Tibial artery (tissue), 4 donors: Measurements from ENCODE around the gene DHTKD1.

Experiments
- DNase-seq, 2 donors: peaks; one replicate each; pipeline ENCODE4 v3.0.0-alpha.2; 2019
- H3K27ac ChIP-seq, 2 donors: fragments of 200-600 bp; sonication (generic) in 1 of 2; 1 replicate in 1 of 2; 2 replicates in 1 of 2; pipeline ENCODE4 v1.5.1; 2018 to 2019; ENCODE audit warnings: mild to moderate bottlenecking in 1 of 2
- H3K27me3 ChIP-seq, 2 donors: fragments of 200-600 bp; sonication (generic) in 1 of 2; one replicate each; pipeline versions ENCODE4 v1.5.1 to v1.6.0; 2016 to 2019
- H3K36me3 ChIP-seq, 3 donors: fragments of 200-600 bp; sonication (generic) in 2 of 3; one replicate each; pipeline ENCODE4 v1.5.1; 2016 to 2019; ENCODE audit warnings: mild to moderate bottlenecking in 2 of 3
- H3K4me1 ChIP-seq, 4 donors: fragments of 200-600 bp; sonication (generic) in 2 of 4; 1 replicate in 3 of 4; 2 replicates in 1 of 4; pipeline ENCODE4 v1.5.1; 2016 to 2019
- H3K4me3 ChIP-seq, 2 donors: fragments of 200-600 bp; sonication (generic) in 1 of 2; 1 replicate in 1 of 2; 2 replicates in 1 of 2; pipeline ENCODE4 v1.5.1; 2018 to 2019; ENCODE audit warnings: mild to moderate bottlenecking in 2 of 2
- H3K9me3 ChIP-seq, 3 donors: fragments of 200-600 bp; sonication (generic) in 1 of 3; one replicate each; pipeline ENCODE4 v1.5.1; 2016 to 2019
- intact Hi-C: fragments of 100-400 bp; cut with DNase I; formaldehyde crosslinking; loops from one replicate; pipeline ENCODE4 v1.15.0; 2023; ENCODE audit warnings: low total_unique reads
- TF ChIP-seq, protein P1 (sequence below), 2 experiments: fragments of 200-600 bp in 1 of 2; fragments of 450-650 bp in 1 of 2; IDR thresholded peaks; one replicate each; pipeline ENCODE4 v1.5.1; 2017 to 2019; ENCODE audit warnings: antibody characterized with exemption in 2 of 2, mild to moderate bottlenecking in 1 of 2, moderate library complexity in 1 of 2

Gene DHTKD1

DNA sequence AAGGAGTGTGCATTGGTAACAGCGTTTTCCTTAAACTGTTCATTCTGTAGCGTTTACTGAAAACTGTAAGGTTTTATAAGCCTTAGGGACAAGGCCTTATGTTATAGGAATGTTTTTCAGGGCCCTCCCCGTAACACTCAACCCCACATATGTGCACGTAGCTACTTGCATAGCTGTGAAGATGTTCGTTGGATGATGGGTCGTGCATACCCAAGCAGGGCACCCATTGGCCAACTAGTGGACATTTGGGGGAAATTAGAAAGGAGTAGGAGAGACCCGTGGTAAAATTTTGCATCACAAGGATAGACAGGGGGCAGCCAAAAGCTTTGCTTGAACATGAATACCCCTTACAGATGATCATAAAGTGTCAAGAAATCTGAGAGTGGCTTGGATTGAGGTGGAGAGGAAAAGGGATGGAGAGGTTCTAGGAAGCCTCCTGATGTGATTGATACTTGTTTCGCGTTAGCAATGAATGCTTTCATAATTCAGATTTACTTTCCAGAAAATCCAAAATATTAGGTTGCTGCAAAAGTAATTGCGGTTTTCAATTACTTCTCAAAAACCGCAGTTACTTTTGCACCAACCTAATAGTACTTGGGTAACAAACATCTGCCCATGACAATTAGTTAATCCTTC, 61.6 kb downstream of the DHTKD1 start:
- Histone ChIP-seq H3K9me3 (no peaks in the 10 kb centered on the region), H3K27ac (peak overlapping the region; percentile 91 to 95), H3K4me1 (peaks cover 0 to 10% (median 8%) of the 10 kb centered on the region in 4 donors), H3K27me3 (no peaks in the 10 kb centered on the region), H3K36me3 (peaks cover 0 to 7% (median 5%) of the 10 kb centered on the region in 3 donors), H3K4me3 (peak overlapping the region; percentile 90 to 95)
- TF ChIP-seq, protein P1, sequence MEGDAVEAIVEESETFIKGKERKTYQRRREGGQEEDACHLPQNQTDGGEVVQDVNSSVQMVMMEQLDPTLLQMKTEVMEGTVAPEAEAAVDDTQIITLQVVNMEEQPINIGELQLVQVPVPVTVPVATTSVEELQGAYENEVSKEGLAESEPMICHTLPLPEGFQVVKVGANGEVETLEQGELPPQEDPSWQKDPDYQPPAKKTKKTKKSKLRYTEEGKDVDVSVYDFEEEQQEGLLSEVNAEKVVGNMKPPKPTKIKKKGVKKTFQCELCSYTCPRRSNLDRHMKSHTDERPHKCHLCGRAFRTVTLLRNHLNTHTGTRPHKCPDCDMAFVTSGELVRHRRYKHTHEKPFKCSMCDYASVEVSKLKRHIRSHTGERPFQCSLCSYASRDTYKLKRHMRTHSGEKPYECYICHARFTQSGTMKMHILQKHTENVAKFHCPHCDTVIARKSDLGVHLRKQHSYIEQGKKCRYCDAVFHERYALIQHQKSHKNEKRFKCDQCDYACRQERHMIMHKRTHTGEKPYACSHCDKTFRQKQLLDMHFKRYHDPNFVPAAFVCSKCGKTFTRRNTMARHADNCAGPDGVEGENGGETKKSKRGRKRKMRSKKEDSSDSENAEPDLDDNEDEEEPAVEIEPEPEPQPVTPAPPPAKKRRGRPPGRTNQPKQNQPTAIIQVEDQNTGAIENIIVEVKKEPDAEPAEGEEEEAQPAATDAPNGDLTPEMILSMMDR (IDR thresholded peaks at IDR 0.05), result peak; percentile 33 to 42
- peak in 1 of 2 donors; percentile 30 for DNase-seq
- intact Hi-C loops, result no loop called here

DNA sequence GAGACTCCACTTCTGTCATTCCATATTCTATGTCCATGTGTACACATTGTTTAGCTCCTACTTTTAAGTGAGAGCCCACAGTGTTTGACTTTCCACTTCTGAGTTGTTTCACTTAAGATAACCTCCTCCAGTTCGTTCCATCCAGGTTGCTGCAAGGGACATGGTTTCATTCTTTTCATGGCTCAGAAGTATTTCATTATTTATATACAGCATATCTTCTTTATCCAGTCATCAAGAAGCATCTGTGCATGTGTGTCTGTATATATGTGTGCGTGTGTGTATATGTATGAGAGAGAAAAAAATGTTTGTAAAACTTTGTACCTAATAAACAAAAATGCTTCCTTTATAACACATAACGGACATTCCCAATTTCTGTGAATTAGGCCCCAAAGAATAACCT, 66.9 kb downstream of the DHTKD1 start:
- Histone ChIP-seq H3K36me3 (peaks cover 35 to 50% (median 37%) of the 10 kb centered on the region in 3 donors), H3K27ac (no peak overlapping the region), H3K4me3 (no peak overlapping the region), H3K4me1 (peaks cover 0 to 4% (median 3%) of the 10 kb centered on the region in 4 donors), H3K27me3 (no peaks in the 10 kb centered on the region), H3K9me3 (no peaks in the 10 kb centered on the region)
- DNase-seq, result no peak
- intact Hi-C loops, result no loop called here
- TF ChIP-seq, protein P1 (IDR thresholded peaks at IDR 0.05), result no peak

DNA sequence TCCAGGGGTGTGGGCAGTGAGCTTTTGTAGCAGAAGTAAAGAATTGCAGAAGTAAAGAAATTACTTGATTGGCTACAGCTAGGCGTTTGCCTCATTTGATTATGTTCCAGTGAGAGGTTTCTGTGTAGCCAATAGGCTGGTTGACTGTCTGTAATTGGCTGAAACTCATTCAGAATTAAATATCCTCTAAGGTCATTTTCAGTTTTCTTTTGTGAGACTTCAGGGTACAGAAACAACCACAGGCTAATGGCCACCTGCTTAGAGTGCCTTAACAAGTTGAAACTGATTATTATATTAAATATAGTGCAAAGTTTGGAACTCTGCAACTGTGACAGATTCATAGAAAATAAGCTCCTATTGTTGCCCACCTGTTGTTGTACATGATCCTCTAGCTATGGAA, 71.3 kb downstream of the DHTKD1 start:
- Histone ChIP-seq H3K4me1 (no peaks in the 10 kb centered on the region), H3K9me3 (no peaks in the 10 kb centered on the region), H3K36me3 (peaks cover 49 to 83% (median 68%) of the 10 kb centered on the region in 3 donors), H3K27me3 (no peaks in the 10 kb centered on the region), H3K27ac (no peak overlapping the region), H3K4me3 (no peak overlapping the region)
- DNase-seq, result no peak
- TF ChIP-seq, protein P1 (IDR thresholded peaks at IDR 0.05), result no peak
- intact Hi-C loops, result no loop called here

DNA sequence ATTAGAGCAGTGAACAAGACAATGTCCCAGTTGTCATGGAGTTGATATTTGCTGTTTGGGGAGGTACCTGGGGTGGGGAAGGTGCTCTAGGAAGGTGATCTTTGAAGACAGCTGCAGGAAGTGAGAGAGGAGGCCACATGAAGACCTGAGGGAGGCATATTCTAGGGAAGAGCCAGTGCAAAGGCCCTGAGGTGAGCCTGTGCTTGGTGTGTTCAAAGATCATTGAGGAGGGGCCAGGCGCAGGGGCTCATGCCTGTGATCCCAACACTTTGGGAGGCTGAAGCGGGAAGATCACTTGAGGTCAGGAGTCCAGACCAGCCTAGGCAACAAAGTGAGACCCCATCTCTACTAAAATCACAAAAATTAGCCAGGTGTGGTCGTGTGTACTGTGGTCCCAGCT, 75.8 kb downstream of the DHTKD1 start:
- DNase-seq, result no peak
- Histone ChIP-seq H3K9me3 (no peaks in the 10 kb centered on the region), H3K27me3 (no peaks in the 10 kb centered on the region), H3K36me3 (peaks cover 38 to 86% (median 51%) of the 10 kb centered on the region in 3 donors), H3K4me3 (no peak overlapping the region), H3K4me1 (no peaks in the 10 kb centered on the region), H3K27ac (no peak overlapping the region)
- intact Hi-C loops, result no loop called here
- TF ChIP-seq, protein P1 (IDR thresholded peaks at IDR 0.05), result no peak

DNA sequence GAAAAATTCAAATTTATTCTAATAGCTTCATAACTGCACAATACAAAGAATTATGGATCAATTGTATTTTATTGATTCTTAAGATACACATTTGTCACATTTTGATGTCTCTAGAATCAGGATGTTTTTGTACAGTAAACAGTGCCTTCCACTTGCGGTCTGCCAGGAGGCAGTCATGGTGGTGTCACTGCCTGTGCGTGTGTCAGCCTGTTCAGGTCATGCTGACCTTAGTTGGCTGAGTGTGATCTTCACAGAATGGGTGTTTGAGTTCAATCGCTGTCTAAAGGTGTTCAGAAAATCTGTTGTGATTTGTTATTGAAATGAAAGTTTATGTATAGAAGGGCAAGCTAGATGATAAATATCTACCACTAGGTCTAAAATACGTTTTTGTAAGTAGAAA, 81.4 kb downstream of the DHTKD1 start:
- TF ChIP-seq, protein P1 (IDR thresholded peaks at IDR 0.05), result no peak
- Histone ChIP-seq H3K27ac (no peak overlapping the region), H3K9me3 (no peaks in the 10 kb centered on the region), H3K36me3 (peaks cover 27 to 74% (median 37%) of the 10 kb centered on the region in 3 donors), H3K27me3 (no peaks in the 10 kb centered on the region), H3K4me3 (no peak overlapping the region), H3K4me1 (no peaks in the 10 kb centered on the region)
- intact Hi-C loops, result no loop called here
- no peak for DNase-seq
